GM12892 (cell line): ENCODE results near the gene FRY.

Source experiments
- POLR2A ChIP-seq: IDR thresholded peaks from 2 replicates; pipeline ENCODE4 v1.6.1; 2011; ENCODE audit warnings: low read depth, low read length, control low read depth
- POLR2AphosphoS5 ChIP-seq: IDR thresholded peaks from 2 replicates; pipeline ENCODE4 v1.6.1; 2011; ENCODE audit warnings: low read depth, low read length, control low read depth

DNA sequence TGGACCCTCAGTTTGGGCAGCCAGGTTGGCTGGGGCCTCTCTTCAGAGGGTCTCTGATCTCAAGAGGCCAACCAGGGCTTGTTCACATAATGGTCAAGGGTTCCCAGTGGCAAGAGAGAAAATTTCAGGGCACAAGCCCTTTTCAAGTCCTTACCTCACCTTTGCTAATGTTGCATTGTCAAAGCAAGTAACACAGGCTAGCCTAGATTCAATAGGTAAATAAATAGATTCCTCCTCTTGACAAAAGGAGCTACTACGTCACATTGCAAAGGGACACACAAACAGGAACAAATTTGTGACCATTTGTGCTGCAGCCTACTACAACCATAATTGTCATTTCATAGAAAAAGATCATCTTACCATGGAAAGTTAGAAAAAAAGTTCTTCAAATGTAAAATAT lies 33.9 kb upstream of the FRY start:
- TF ChIP-seq POLR2AphosphoS5 (no peak), POLR2A (no peak)
